ENCODE data around the gene MSX2. TPM values are rescaled to one million over a fixed set of nuclear protein-coding genes. Genes with fewer than 3 reads are reported as not detected.

The MSX2 gene
- polyA plus RNA-seq, 1 of the 3 experiments (the other 2 are of a cell fraction): 5.8 TPM

DNA sequence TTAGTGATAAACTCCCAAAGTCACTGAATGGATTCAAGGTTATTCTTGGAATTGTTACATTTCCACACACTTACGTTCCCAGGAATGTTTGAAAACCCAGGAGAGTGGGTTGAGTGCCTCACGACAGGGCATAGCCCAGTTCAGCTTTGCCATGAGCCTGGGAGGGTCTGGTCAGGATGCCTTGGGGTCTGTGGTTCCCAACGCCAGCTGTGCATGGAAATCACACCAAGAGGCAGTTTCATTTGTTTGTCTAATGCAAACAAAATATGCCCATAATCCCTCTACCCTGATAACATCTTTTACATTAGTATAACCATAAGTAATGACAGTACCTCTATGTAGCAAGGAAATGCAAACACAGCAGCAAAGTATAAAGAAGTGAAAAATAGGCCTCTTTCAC is 25.3 kb upstream of the MSX2 start:
- Histone ChIP-seq H2AFZ (ENCODE audit: low read depth) (no peak overlapping the region), H3K9me2 (no peaks in the 10 kb centered on the region), H3K27me3 (ENCODE audit: insufficient read depth) (no peaks in the 10 kb centered on the region), H3K27ac (ENCODE audit: low read depth in 2 of 2, low read length in 1 of 2) (no peak overlapping the region), H3K36me3 (replicated peaks in 1 of 2; ENCODE audit: control insufficient read depth in 1 of 2, insufficient read depth in 2 of 2, low read length in 1 of 2) (no peaks in the 10 kb centered on the region), H3F3A (replicated peaks; ENCODE audit: insufficient read depth) (no peaks in the 10 kb centered on the region), H3K79me2 (ENCODE audit: insufficient read depth) (no peaks in the 10 kb centered on the region), H3K4me3 (ENCODE audit: low read depth in 2 of 2, low read length in 1 of 2) (no peak overlapping the region), H3K9ac (no peak overlapping the region), H4K20me1 (ENCODE audit: insufficient read depth) (no peaks in the 10 kb centered on the region), H3K9me3 (no peaks in the 10 kb centered on the region), H3K4me1 (ENCODE audit: control insufficient read depth in 1 of 2, insufficient read depth in 2 of 2, low read depth in 1 of 2, low read length in 1 of 2) (peaks cover 0 to 3% of the 10 kb centered on the region in 2 experiments; a peak in 1 of 4 replicates), H3K4me2 (no peak overlapping the region)
- POLR2A ChIA-PET: no interaction called here
- CTCF ChIA-PET: interaction anchor here (0.7 to 1.0 kb wide), 3 partner anchors 25 to 280 kb away, joined by 3 to 5 read pairs (median 3); partner anchors contain the start of gene MSX2
- peak; percentile 44 for DNase-seq
- TF ChIP-seq GATA2 (CRISPR knock-in tag; IDR thresholded peaks at IDR 0.05) (peak; percentile 28), FOXM1 (IDR thresholded peaks at IDR 0.05; ENCODE audit: low read depth) (no peak)
- WGBS (ENCODE audit: low lambda C conversion rate): 25% methylated on average over 3 of the region's 3 CpGs

DNA sequence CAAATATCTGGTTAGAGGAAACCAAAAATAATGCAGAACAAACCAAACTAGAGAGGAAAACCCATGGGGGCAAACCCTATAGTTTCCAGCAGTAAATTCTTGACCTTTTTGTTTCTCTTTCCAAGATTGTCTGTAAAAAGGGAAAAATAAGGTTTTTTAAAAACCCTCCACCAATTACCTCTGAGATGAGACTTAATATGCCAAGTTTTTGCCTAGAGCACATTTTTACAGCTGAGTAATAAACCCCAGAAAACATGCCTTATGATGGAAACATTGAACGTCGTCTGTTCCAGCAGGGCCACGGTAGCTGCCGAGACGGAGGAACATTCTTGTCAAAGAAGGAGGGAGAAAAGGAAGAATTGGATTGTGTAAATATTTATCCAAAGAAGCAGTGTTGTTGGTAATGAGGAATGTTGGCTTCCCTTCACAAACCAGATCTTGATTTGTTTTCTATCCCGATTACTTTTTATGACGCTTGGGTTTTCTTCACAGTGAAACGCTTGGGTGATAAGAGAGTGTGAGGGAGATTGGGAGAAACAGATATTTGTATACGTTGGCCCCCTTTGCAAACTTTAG is 17.3 kb upstream of the MSX2 start:
- Histone ChIP-seq H3K9ac (no peak overlapping the region), H3K9me3 (no peaks in the 10 kb centered on the region), H3K4me2 (no peak overlapping the region), H3F3A (replicated peaks; ENCODE audit: insufficient read depth) (no peaks in the 10 kb centered on the region), H4K20me1 (ENCODE audit: insufficient read depth) (no peaks in the 10 kb centered on the region), H3K36me3 (replicated peaks in 1 of 2; ENCODE audit: control insufficient read depth in 1 of 2, insufficient read depth in 2 of 2, low read length in 1 of 2) (no peaks in the 10 kb centered on the region), H2AFZ (ENCODE audit: low read depth) (no peak overlapping the region), H3K27me3 (ENCODE audit: insufficient read depth) (no peaks in the 10 kb centered on the region), H3K79me2 (ENCODE audit: insufficient read depth) (no peaks in the 10 kb centered on the region), H3K4me1 (ENCODE audit: control insufficient read depth in 1 of 2, insufficient read depth in 2 of 2, low read depth in 1 of 2, low read length in 1 of 2) (no peaks in the 10 kb centered on the region), H3K4me3 (ENCODE audit: low read depth in 2 of 2, low read length in 1 of 2) (no peak overlapping the region), H3K9me2 (no peaks in the 10 kb centered on the region), H3K27ac (ENCODE audit: low read depth in 2 of 2, low read length in 1 of 2) (no peak overlapping the region)
- DNase-seq: no peak
- POLR2A ChIA-PET: no interaction called here
- TF ChIP-seq FOSL2 (IDR thresholded peaks at IDR 0.05; ENCODE audit: borderline replicate concordance, low read depth) (no peak), MEF2A (IDR thresholded peaks at IDR 0.05; ENCODE audit: borderline replicate concordance, low read depth) (no peak), TAF1 (IDR thresholded peaks at IDR 0.05; ENCODE audit: borderline replicate concordance, low read depth, low read length) (no peak), FOXJ3 (CRISPR knock-in tag; IDR thresholded peaks at IDR 0.05) (no peak), TEAD4 (IDR thresholded peaks at IDR 0.05; ENCODE audit: borderline replicate concordance, insufficient read depth) (no peak), SIN3A (IDR thresholded peaks at IDR 0.05; ENCODE audit: borderline replicate concordance, low read depth, low read length) (no peak), ELF1 (IDR thresholded peaks at IDR 0.05) (no peak), NFIC (IDR thresholded peaks at IDR 0.05; ENCODE audit: borderline replicate concordance) (no peak), NRF1 (IDR thresholded peaks at IDR 0.05; ENCODE audit: low read depth, low read length) (no peak), EP300 (IDR thresholded peaks at IDR 0.05; ENCODE audit: borderline replicate concordance in 1 of 2, low read depth in 1 of 2, low read length in 1 of 2) (no peak), RXRA (IDR thresholded peaks at IDR 0.05; ENCODE audit: borderline replicate concordance, low read depth) (no peak), FOXM1 (IDR thresholded peaks at IDR 0.05; ENCODE audit: low read depth) (no peak), SMC3 (IDR thresholded peaks at IDR 0.05; ENCODE audit: low read depth, low read length) (no peak), GABPA (IDR thresholded peaks at IDR 0.05; ENCODE audit: low read depth) (no peak)
- TF ChIP-seq, protein P1, sequence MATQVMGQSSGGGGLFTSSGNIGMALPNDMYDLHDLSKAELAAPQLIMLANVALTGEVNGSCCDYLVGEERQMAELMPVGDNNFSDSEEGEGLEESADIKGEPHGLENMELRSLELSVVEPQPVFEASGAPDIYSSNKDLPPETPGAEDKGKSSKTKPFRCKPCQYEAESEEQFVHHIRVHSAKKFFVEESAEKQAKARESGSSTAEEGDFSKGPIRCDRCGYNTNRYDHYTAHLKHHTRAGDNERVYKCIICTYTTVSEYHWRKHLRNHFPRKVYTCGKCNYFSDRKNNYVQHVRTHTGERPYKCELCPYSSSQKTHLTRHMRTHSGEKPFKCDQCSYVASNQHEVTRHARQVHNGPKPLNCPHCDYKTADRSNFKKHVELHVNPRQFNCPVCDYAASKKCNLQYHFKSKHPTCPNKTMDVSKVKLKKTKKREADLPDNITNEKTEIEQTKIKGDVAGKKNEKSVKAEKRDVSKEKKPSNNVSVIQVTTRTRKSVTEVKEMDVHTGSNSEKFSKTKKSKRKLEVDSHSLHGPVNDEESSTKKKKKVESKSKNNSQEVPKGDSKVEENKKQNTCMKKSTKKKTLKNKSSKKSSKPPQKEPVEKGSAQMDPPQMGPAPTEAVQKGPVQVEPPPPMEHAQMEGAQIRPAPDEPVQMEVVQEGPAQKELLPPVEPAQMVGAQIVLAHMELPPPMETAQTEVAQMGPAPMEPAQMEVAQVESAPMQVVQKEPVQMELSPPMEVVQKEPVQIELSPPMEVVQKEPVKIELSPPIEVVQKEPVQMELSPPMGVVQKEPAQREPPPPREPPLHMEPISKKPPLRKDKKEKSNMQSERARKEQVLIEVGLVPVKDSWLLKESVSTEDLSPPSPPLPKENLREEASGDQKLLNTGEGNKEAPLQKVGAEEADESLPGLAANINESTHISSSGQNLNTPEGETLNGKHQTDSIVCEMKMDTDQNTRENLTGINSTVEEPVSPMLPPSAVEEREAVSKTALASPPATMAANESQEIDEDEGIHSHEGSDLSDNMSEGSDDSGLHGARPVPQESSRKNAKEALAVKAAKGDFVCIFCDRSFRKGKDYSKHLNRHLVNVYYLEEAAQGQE (IDR thresholded peaks at IDR 0.05; ENCODE audit: low read depth, low read length): no peak
- TF ChIP-seq, protein P2, sequence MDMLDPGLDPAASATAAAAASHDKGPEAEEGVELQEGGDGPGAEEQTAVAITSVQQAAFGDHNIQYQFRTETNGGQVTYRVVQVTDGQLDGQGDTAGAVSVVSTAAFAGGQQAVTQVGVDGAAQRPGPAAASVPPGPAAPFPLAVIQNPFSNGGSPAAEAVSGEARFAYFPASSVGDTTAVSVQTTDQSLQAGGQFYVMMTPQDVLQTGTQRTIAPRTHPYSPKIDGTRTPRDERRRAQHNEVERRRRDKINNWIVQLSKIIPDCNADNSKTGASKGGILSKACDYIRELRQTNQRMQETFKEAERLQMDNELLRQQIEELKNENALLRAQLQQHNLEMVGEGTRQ (IDR thresholded peaks at IDR 0.05; ENCODE audit: borderline replicate concordance, low read depth, low read length): no peak
- TF ChIP-seq, protein P3, sequence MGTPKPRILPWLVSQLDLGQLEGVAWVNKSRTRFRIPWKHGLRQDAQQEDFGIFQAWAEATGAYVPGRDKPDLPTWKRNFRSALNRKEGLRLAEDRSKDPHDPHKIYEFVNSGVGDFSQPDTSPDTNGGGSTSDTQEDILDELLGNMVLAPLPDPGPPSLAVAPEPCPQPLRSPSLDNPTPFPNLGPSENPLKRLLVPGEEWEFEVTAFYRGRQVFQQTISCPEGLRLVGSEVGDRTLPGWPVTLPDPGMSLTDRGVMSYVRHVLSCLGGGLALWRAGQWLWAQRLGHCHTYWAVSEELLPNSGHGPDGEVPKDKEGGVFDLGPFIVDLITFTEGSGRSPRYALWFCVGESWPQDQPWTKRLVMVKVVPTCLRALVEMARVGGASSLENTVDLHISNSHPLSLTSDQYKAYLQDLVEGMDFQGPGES (IDR thresholded peaks at IDR 0.05; ENCODE audit: low read depth, low read length): no peak
- CTCF ChIA-PET: interaction anchor here (1.0 kb wide), 1 partner anchor 287 kb away, joined by 3 read pairs; no protein-coding TSS in a partner anchor
- WGBS (ENCODE audit: low lambda C conversion rate): 72% methylated on average over 9 of the region's 9 CpGs

All from SK-N-SH (cell line).